ENCODE results near the gene DDX19B.

DNA sequence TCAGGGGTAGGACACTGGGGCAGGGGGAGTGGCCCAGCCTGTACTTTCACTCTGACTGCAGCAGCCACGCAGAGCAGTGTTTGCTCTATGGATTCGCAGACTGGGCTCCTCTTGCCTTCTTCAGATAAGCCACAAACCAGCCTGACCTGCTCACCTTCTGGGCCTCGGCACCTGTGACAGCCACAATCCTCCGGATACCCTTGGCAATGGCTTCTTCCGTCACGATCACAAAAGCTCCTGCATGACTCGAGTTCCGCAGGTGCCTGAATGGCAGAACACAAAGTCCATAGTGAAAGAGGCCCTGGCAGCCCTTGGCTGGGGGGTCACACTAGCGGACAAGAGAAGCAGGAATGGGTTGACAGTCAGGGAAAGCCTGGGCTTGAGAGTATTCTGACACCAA, 43.4 kb upstream of the DDX19B start:
- TF ChIP-seq, protein P1, sequence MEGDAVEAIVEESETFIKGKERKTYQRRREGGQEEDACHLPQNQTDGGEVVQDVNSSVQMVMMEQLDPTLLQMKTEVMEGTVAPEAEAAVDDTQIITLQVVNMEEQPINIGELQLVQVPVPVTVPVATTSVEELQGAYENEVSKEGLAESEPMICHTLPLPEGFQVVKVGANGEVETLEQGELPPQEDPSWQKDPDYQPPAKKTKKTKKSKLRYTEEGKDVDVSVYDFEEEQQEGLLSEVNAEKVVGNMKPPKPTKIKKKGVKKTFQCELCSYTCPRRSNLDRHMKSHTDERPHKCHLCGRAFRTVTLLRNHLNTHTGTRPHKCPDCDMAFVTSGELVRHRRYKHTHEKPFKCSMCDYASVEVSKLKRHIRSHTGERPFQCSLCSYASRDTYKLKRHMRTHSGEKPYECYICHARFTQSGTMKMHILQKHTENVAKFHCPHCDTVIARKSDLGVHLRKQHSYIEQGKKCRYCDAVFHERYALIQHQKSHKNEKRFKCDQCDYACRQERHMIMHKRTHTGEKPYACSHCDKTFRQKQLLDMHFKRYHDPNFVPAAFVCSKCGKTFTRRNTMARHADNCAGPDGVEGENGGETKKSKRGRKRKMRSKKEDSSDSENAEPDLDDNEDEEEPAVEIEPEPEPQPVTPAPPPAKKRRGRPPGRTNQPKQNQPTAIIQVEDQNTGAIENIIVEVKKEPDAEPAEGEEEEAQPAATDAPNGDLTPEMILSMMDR (IDR thresholded peaks at IDR 0.05; ENCODE audit: insufficient read depth, low read length): no peak
- no peak for TF ChIP-seq POLR2AphosphoS5 (IDR thresholded peaks at IDR 0.05; ENCODE audit: low read depth)
- TF ChIP-seq, protein P2, sequence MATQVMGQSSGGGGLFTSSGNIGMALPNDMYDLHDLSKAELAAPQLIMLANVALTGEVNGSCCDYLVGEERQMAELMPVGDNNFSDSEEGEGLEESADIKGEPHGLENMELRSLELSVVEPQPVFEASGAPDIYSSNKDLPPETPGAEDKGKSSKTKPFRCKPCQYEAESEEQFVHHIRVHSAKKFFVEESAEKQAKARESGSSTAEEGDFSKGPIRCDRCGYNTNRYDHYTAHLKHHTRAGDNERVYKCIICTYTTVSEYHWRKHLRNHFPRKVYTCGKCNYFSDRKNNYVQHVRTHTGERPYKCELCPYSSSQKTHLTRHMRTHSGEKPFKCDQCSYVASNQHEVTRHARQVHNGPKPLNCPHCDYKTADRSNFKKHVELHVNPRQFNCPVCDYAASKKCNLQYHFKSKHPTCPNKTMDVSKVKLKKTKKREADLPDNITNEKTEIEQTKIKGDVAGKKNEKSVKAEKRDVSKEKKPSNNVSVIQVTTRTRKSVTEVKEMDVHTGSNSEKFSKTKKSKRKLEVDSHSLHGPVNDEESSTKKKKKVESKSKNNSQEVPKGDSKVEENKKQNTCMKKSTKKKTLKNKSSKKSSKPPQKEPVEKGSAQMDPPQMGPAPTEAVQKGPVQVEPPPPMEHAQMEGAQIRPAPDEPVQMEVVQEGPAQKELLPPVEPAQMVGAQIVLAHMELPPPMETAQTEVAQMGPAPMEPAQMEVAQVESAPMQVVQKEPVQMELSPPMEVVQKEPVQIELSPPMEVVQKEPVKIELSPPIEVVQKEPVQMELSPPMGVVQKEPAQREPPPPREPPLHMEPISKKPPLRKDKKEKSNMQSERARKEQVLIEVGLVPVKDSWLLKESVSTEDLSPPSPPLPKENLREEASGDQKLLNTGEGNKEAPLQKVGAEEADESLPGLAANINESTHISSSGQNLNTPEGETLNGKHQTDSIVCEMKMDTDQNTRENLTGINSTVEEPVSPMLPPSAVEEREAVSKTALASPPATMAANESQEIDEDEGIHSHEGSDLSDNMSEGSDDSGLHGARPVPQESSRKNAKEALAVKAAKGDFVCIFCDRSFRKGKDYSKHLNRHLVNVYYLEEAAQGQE (IDR thresholded peaks at IDR 0.05; ENCODE audit: insufficient replicate concordance, low read depth): no peak
